Measurements from ENCODE around the gene ZKSCAN7.

GRCh38 chr3:44562147-44562546, 7.2 kb downstream of the ZKSCAN7 start:
- TF ChIP-seq YY1 (IDR thresholded peaks at IDR 0.05; ENCODE audit: low read depth) = no peak
- TF ChIP-seq TEAD4 (IDR thresholded peaks at IDR 0.05) = no peak
- no peak for TF ChIP-seq ZBTB7A (IDR thresholded peaks at IDR 0.05; ENCODE audit: low read depth)
- no peak for TF ChIP-seq RAD21 (IDR thresholded peaks at IDR 0.05; ENCODE audit: low read depth)
- no peak for TF ChIP-seq CREB1 (IDR thresholded peaks at IDR 0.05; ENCODE audit: low read depth)
- no peak for TF ChIP-seq EGR1 (IDR thresholded peaks at IDR 0.05)
- no peak for TF ChIP-seq EP300 (IDR thresholded peaks at IDR 0.05; ENCODE audit: borderline replicate concordance)
- no peak for TF ChIP-seq CEBPB (IDR thresholded peaks at IDR 0.05)
- TF ChIP-seq, protein P1, sequence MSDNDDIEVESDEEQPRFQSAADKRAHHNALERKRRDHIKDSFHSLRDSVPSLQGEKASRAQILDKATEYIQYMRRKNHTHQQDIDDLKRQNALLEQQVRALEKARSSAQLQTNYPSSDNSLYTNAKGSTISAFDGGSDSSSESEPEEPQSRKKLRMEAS (IDR thresholded peaks at IDR 0.05) = no peak
- no peak for TF ChIP-seq TAF1 (IDR thresholded peaks at IDR 0.05; ENCODE audit: low read depth)
- TF ChIP-seq, protein P2, sequence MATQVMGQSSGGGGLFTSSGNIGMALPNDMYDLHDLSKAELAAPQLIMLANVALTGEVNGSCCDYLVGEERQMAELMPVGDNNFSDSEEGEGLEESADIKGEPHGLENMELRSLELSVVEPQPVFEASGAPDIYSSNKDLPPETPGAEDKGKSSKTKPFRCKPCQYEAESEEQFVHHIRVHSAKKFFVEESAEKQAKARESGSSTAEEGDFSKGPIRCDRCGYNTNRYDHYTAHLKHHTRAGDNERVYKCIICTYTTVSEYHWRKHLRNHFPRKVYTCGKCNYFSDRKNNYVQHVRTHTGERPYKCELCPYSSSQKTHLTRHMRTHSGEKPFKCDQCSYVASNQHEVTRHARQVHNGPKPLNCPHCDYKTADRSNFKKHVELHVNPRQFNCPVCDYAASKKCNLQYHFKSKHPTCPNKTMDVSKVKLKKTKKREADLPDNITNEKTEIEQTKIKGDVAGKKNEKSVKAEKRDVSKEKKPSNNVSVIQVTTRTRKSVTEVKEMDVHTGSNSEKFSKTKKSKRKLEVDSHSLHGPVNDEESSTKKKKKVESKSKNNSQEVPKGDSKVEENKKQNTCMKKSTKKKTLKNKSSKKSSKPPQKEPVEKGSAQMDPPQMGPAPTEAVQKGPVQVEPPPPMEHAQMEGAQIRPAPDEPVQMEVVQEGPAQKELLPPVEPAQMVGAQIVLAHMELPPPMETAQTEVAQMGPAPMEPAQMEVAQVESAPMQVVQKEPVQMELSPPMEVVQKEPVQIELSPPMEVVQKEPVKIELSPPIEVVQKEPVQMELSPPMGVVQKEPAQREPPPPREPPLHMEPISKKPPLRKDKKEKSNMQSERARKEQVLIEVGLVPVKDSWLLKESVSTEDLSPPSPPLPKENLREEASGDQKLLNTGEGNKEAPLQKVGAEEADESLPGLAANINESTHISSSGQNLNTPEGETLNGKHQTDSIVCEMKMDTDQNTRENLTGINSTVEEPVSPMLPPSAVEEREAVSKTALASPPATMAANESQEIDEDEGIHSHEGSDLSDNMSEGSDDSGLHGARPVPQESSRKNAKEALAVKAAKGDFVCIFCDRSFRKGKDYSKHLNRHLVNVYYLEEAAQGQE (IDR thresholded peaks at IDR 0.05; ENCODE audit: low read depth) = no peak
- no peak for TF ChIP-seq FOXM1 (IDR thresholded peaks at IDR 0.05; ENCODE audit: borderline replicate concordance, low read depth)
